Bronchial smooth muscle cell (primary cell): ENCODE measurements around the gene NMRK2. TPM values are rescaled to one million over a fixed set of nuclear protein-coding genes. Genes with fewer than 3 reads are reported as not detected.

Experiments used
- total RNA-seq: library from RNA; depleted of rRNA; stranded (reverse); fragments of >200 nt; gene quantifications from 2 replicates; pipeline ENCODE4 v1.2.1, GENCODE V29; 2014

The NMRK2 gene, protein sequence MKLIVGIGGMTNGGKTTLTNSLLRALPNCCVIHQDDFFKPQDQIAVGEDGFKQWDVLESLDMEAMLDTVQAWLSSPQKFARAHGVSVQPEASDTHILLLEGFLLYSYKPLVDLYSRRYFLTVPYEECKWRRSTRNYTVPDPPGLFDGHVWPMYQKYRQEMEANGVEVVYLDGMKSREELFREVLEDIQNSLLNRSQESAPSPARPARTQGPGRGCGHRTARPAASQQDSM
- total RNA-seq = not detected in 2 replicates

DNA sequence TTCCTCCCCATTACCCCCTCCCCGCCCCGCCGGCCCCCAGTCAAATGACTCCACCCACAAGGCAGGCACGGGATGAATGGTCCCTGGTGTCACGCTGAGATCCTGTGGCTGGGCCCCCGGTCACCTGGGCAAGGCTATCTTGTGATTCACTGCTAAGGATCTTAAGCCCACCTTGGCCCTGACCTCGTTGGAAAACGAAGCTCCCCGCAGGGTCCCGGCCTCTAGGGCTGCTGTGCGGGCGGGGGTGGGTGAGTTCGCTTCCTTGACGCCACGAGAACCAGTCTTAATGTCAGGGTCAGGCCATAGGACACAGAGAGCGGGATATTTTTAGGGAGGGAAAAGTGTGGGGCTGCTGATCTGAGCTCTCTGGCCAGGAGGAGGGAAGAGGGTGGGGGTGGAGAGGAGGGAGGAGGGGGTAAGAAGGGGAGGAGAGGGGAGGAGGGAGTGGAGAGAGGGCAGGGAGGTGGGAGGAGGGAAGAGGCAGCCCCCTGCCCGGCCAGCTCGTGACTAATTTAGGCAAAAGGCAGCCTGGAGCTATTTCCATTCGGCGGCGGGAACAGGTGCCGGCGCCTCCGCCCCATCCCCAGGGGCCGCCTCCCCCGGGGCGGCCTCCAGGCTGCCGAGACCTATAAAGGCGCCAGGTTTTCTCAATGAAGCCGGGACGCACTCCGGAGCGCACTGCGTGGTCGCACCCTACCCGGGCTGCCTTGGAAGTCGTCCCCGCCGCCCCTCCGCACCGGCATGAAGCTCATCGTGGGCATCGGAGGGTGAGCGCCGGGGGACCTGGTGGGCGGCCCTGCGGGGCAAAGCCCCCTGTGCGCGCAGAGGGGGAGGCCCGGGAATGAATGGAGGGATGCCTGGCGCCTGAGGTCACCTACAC, at the start of gene NMRK2:
Gene NMRK2 (plus strand): TSS at position 139 of the 880 bp plus-strand sequence. CDS start 603 bp downstream, at position 742.

DNA sequence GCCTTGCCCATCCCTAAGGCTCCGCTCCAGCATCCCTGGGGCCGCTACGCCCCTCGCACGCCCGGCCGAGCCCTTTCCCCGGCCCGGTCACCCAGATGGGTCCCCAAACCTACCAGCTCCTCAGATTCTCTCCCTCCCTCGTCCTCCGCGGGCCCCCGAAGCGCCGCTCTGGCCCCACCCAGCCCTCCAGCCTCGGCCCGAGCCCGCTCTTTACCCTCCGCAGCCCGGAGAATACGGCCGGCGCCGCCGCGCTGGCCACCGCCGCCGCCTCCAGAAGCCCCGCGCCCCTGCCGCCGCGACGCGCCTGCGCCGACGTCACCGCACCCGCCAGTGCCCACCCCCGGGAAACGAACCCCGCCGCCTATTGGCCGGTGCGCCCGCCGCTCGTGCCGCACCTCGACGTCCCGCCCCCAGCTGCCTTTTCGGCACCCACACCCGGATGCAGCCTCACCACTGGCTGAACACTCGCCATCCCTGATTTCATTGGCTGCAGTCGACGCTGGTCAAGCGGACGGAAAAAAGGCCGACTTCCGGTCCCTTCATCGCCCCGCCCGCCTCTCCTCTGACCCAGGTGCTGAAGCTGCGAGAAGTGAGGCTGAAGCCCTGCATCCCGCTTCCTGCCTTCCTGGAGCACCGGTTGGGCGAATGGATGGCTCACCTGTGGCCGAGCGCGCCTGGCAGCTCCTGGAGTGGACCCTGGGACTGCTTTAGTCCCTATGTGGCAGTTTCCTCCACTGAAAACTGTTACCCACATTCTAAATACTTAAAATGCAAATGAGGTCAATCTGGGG, 38.1 kb downstream of the NMRK2 start, which contains the start of gene DAPK3:
Gene DAPK3 (minus strand): TSS at position 292 of the 791 bp plus-strand sequence. CDS start 1,364 bp downstream, outside the sequence.

DNA sequence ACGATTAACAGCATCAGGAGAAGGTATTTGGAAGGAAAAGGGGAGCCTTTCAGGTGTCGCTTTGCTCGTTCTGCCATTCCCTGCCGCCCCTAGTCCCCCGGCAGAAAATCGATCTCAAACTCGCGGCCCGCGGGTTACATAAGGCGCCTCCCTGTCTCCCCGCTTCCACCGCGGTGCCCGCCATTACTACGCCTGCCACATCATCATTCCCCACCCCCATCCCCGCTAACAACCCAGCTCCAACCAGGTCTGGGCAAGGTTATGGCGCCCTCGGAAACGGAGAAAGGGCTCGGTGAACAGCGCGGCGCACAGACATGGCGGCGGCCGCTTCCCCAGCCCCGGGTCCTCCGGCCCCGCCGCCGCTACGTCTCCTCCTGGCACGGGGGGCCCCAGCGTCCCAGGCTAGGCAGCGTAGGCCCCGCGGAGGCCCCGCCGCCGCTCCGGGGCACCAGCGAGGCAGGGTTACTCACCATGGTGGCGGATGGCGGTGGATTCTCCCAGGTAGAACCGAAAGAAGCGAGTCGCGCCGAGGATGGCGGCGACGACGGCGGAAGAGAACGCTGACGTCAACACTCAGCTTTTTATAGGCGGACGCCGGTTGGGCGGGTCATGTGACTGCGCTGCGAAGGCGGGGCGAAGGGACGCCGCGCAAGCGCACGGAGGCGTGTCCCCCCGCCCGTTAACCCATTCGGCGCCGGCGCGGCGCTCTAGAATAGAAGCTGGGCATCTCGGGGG, 52.2 kb downstream of the NMRK2 start, which contains the start of gene EEF2:
Gene EEF2 (minus strand): TSS at position 556 of the 735 bp plus-strand sequence. CDS start 83 bp downstream, at position 473.

Other genes starting within 250 kb of the NMRK2 start
- 20.3 and 33.6 TPM in 2 replicates for gene PIP5K1C, start 232.6 kb upstream of the NMRK2 start, total RNA-seq
- gene TJP3, start 224.7 kb upstream of the NMRK2 start, total RNA-seq = under 0.01 TPM in 1 of 2 replicates, not detected in the other
- gene APBA3, start 171.4 kb upstream of the NMRK2 start, total RNA-seq = 12.1 and 12.5 TPM in 2 replicates
- gene MRPL54, start 170.4 kb upstream of the NMRK2 start, total RNA-seq = 16.6 and 54.7 TPM in 2 replicates
- not detected in 2 replicates for gene RAX2, start 160.8 kb upstream of the NMRK2 start, total RNA-seq
- 0.16 TPM in 1 of 2 replicates, not detected in the other for gene MATK, start 146.7 kb upstream of the NMRK2 start, total RNA-seq
- not detected in 2 replicates for gene ZFR2, start 64.0 kb upstream of the NMRK2 start, total RNA-seq
- gene ATCAY, start 52.4 kb upstream of the NMRK2 start, total RNA-seq = not detected in 2 replicates
- 105 and 154 TPM in 2 replicates for gene DAPK3, start 38.0 kb downstream of the NMRK2 start, total RNA-seq
- 2,991 and 4,523 TPM in 2 replicates for gene EEF2, start 52.4 kb downstream of the NMRK2 start, total RNA-seq
- 9.8 and 13.6 TPM in 2 replicates for gene PIAS4, start 74.7 kb downstream of the NMRK2 start, total RNA-seq
- gene ZBTB7A, start 133.8 kb downstream of the NMRK2 start, total RNA-seq = 13.1 and 17.9 TPM in 2 replicates
- 192 and 263 TPM in 2 replicates for gene MAP2K2, start 191.1 kb downstream of the NMRK2 start, total RNA-seq
- gene CREB3L3, start 220.6 kb downstream of the NMRK2 start, total RNA-seq = under 0.01 TPM in 1 of 2 replicates, not detected in the other
- 11.6 and 12.1 TPM in 2 replicates for gene SIRT6, start 249.5 kb downstream of the NMRK2 start, total RNA-seq
- 2.4 and 4.4 TPM in 2 replicates for gene ANKRD24, start 249.6 kb downstream of the NMRK2 start, total RNA-seq